HCT116 (cell line): ENCODE results near the gene TRIM26. TPM values are rescaled to one million over a fixed set of nuclear protein-coding genes. Genes with fewer than 3 reads are reported as not detected.

Experiments used
- ATAC-seq: fragments of 200-7000 bp; cut with Tn5 transposase; 2 replicates; pipeline ENCODE4 v1.9.1; 2020; ENCODE audit warnings: mild to moderate bottlenecking, moderate library complexity
- BruUV-seq: library from RNA; stranded (reverse); fragments of 400-500 nt; replicated peaks from 2 replicates; lab custom pipeline; 2021; lab: Mats Ljungman, UMichigan
- CTCF ChIA-PET: fragments of 300-600 bp; sonication (Branson Sonifier 250); formaldehyde crosslinking; loops from one replicate; lab custom pipeline; 2021; ENCODE audit warnings: antibody characterized with exemption; lab: Charles Lee
- POLR2A ChIA-PET: fragments of 300-600, 350-600 bp; sonication (Branson Sonifier 250); formaldehyde crosslinking; loops from one replicate; lab custom pipeline; 2021; ENCODE audit warnings: antibody characterized with exemption; lab: Charles Lee
- RAD21 ChIA-PET, 2 experiments: fragments of 300-600 bp; sonication (Branson Sonifier 250); formaldehyde crosslinking; loops; one replicate each; lab custom pipeline; 2023; ENCODE audit warnings: low total read pairs in 2 of 2; ENCODE audit not compliant: uncharacterized antibody in 2 of 2, unreplicated experiment in 2 of 2, low non-redundant PET in 1 of 2; lab: Charles Lee
- DNase-seq: peaks from one replicate; pipeline ENCODE4 v3.0.0-alpha.2; 2010; ENCODE audit warnings: low read depth, low spot score
- H2AFZ ChIP-seq: fragments of 200-600 bp; shearing (Covaris generic), sonication (generic); 2 replicates; pipeline ENCODE4 v1.6.1; 2017; ENCODE audit warnings: low read depth, mixed run types, mixed read lengths, antibody characterized with exemption, low read length; ENCODE audit not compliant: poor library complexity, severe bottlenecking
- H3K27ac ChIP-seq: 2 replicates; pipeline ENCODE4 v1.5.1; 2012; ENCODE audit warnings: low read depth, low read length
- H3K27me3 ChIP-seq: fragments of 200-600 bp; sonication (generic); 2 replicates; pipeline ENCODE4 v1.6.1; 2016; ENCODE audit warnings: mixed run types, low read length, mixed read lengths; ENCODE audit not compliant: insufficient read depth
- H3K36me3 ChIP-seq, 2 experiments: fragments of 200-500 bp in 1 of 2; fragments of 200-600 bp in 1 of 2; sonication (Bioruptor generic) in 1 of 2; sonication (generic) in 1 of 2; 2 replicates each; pipeline versions ENCODE4 v1.5.1 to v1.6.1; 2014 to 2016; ENCODE audit warnings: low read length in 2 of 2, inconsistent platforms in 1 of 2, mixed read lengths in 1 of 2, mixed run types in 1 of 2; ENCODE audit not compliant: insufficient read depth in 2 of 2, control insufficient read depth in 1 of 2
- H3K4me1 ChIP-seq, 2 experiments: fragments of 200-600 bp in 1 of 2; sonication (generic) in 1 of 2; 2 replicates each; pipeline versions ENCODE4 v1.5.1 to v1.6.1; 2012 to 2017; ENCODE audit warnings: low read length in 2 of 2, inconsistent platforms in 1 of 2, mild to moderate bottlenecking in 1 of 2, mixed read lengths in 1 of 2, mixed run types in 1 of 2, moderate library complexity in 1 of 2; ENCODE audit not compliant: insufficient read depth in 2 of 2, control insufficient read depth in 1 of 2
- H3K4me2 ChIP-seq: fragments of 200-600 bp; sonication (generic); 2 replicates; pipeline ENCODE4 v1.6.1; 2017; ENCODE audit warnings: mixed run types, low read length, mixed read lengths
- H3K4me3 ChIP-seq, 2 experiments: fragments of 200-600 bp in 1 of 2; sonication (generic) in 1 of 2; replicated peaks in 1 of 2; 2 replicates each; pipeline ENCODE4 v1.5.1; 2011 to 2016; ENCODE audit warnings: low read length in 2 of 2, control low read depth in 1 of 2, low read depth in 1 of 2, mild to moderate bottlenecking in 1 of 2, mixed read lengths in 1 of 2, mixed run types in 1 of 2
- H3K79me2 ChIP-seq: fragments of 200-600 bp; sonication (generic); 2 replicates; pipeline ENCODE4 v1.6.1; 2017; ENCODE audit warnings: mild to moderate bottlenecking, mixed run types, low read length, moderate library complexity, mixed read lengths; ENCODE audit not compliant: insufficient read depth
- H3K9ac ChIP-seq: fragments of 200-600 bp; sonication (generic); 2 replicates; pipeline ENCODE4 v1.6.1; 2016; ENCODE audit warnings: low read length, mixed read lengths
- H3K9me2 ChIP-seq: fragments of 200-600 bp; sonication (generic), shearing (Covaris generic); 2 replicates; pipeline ENCODE4 v1.6.1; 2017; ENCODE audit warnings: mixed run types, mild to moderate bottlenecking, moderate library complexity; ENCODE audit not compliant: insufficient read depth
- H3K9me3 ChIP-seq, 2 experiments: fragments of 200-500 bp in 1 of 2; fragments of 200-600 bp in 1 of 2; sonication (Bioruptor generic) in 1 of 2; sonication (generic) in 1 of 2; 2 replicates each; pipeline ENCODE4 v1.6.1; 2014 to 2017; ENCODE audit warnings: low read length in 2 of 2, mixed read lengths in 2 of 2, inconsistent platforms in 1 of 2, low read depth in 1 of 2, mild to moderate bottlenecking in 1 of 2, mixed run types in 1 of 2, moderate library complexity in 1 of 2; ENCODE audit not compliant: control insufficient read depth in 1 of 2, insufficient read depth in 1 of 2
- H4K20me1 ChIP-seq: fragments of 200-600 bp; sonication (generic), shearing (Covaris generic); 2 replicates; pipeline ENCODE4 v1.6.1; 2017; ENCODE audit warnings: mixed run types, mild to moderate bottlenecking, moderate library complexity; ENCODE audit not compliant: insufficient read depth
- ATF3 ChIP-seq: IDR thresholded peaks from 2 replicates; pipeline ENCODE4 v1.6.1; 2012
- CEBPB ChIP-seq: IDR thresholded peaks from 2 replicates; pipeline ENCODE4 v1.6.1; 2012; ENCODE audit warnings: low read depth
- EGR1 ChIP-seq: IDR thresholded peaks from 2 replicates; pipeline ENCODE4 v1.6.1; 2012; ENCODE audit warnings: low read depth
- POLR2AphosphoS5 ChIP-seq: IDR thresholded peaks from 2 replicates; pipeline ENCODE4 v1.6.1; 2011; ENCODE audit warnings: mild to moderate bottlenecking, low read depth, low read length, moderate library complexity
- RAD21 ChIP-seq: IDR thresholded peaks from 2 replicates; pipeline ENCODE4 v1.6.1; 2012; ENCODE audit warnings: low read depth, mild to moderate bottlenecking
- SIN3A ChIP-seq: IDR thresholded peaks from 2 replicates; pipeline ENCODE4 v1.6.1; 2012; ENCODE audit warnings: low read depth
- SRF ChIP-seq: IDR thresholded peaks from 2 replicates; pipeline ENCODE4 v1.6.1; 2012; ENCODE audit warnings: low read depth
- TCF7L2 ChIP-seq: IDR thresholded peaks from 2 replicates; pipeline ENCODE4 v1.7.0; 2011; ENCODE audit warnings: borderline replicate concordance, inconsistent platforms; ENCODE audit not compliant: insufficient read depth, insufficient read length; ENCODE audit errors: extremely low read depth
- YY1 ChIP-seq: IDR thresholded peaks from 2 replicates; pipeline ENCODE4 v1.6.1; 2011; ENCODE audit warnings: low read length, low read depth, moderate library complexity, mild to moderate bottlenecking; ENCODE audit not compliant: insufficient replicate concordance; ENCODE audit errors: extremely low read depth
- ZBTB33 ChIP-seq: IDR thresholded peaks from 2 replicates; pipeline ENCODE4 v1.6.1; 2011; ENCODE audit warnings: mild to moderate bottlenecking, low read length, moderate library complexity; ENCODE audit not compliant: insufficient replicate concordance; ENCODE audit errors: extremely low read depth
- ZFX ChIP-seq: fragments of 450-650 bp; IDR thresholded peaks from 2 replicates; pipeline ENCODE4 v1.6.1; 2017
- intact Hi-C: fragments of 100-400 bp; cut with micrococcal nuclease; formaldehyde crosslinking; loops from 2 replicates; pipeline ENCODE4 v1.10.0; 2022
- total RNA-seq: library from RNA; stranded (reverse); gene quantifications from one replicate; pipeline ENCODE4 v1.2.1, GENCODE V29; 2021; ENCODE audit not compliant: unreplicated experiment
- TF ChIP-seq, protein P1 (sequence below), 3 experiments: fragments of 200-600 bp in 1 of 3; sonication (generic) in 1 of 3; IDR thresholded peaks in 2 of 3; conservative IDR thresholded peaks in 1 of 3; 2 replicates each; pipeline ENCODE4 v1.5.1; 2012 to 2017; ENCODE audit warnings: low read depth in 2 of 3, low read length in 2 of 3, antibody characterized with exemption in 1 of 3, borderline replicate concordance in 1 of 3, control low read depth in 1 of 3, mild to moderate bottlenecking in 1 of 3, mixed read lengths in 1 of 3, mixed run types in 1 of 3, moderate library complexity in 1 of 3; ENCODE audit not compliant: insufficient read depth in 1 of 3
- TF ChIP-seq, protein P2 (sequence below): IDR thresholded peaks from 2 replicates; pipeline ENCODE4 v1.6.1; 2012

The TRIM26 gene
- total RNA-seq, 1 experiment from 2014 or later, result 32.2 TPM

DNA sequence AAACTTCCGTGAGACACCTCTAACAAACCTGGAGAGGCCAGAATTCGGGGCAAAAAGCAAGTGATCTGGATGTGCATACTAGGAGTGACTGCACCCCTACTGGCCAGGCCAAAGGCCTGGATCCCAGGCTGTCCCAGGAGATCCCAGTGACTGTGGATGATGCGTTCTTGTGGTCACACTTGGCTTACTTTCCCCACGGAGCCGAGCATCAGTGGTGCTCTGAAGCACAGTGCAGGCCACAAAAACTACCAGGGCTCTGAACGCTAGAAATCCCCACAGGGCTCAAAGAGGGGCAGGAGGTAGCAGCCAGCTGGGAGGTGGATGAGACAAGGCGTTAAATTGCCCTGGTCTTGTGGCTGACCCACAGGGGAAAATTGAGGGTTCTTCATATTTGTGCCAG, 7.1 kb downstream of the TRIM26 start:
- intact Hi-C loops, result no loop called here
- Histone ChIP-seq H3K36me3 (no peaks in the 10 kb centered on the region; a peak in 1 of 4 replicates), H3K27ac (no peak overlapping the region), H3K9me2 (no peaks in the 10 kb centered on the region), H3K4me1 (peaks cover 0 to 5% of the 10 kb centered on the region in 2 experiments; a peak in 2 of 4 replicates), H2AFZ (no peak overlapping the region), H3K9me3 (no peaks in the 10 kb centered on the region), H3K79me2 (peaks cover 95% of the 10 kb centered on the region), H3K9ac (no peak overlapping the region), H3K4me3 (no peak overlapping the region)
- RAD21 ChIA-PET, result no interaction called here
- CTCF ChIA-PET, result interaction anchor here (1.0 to 1.3 kb wide), 2 partner anchors 12 to 13 kb away, joined by 3 to 4 read pairs; no protein-coding TSS in a partner anchor
- POLR2A ChIA-PET, result no interaction called here
- no peak for TF ChIP-seq SRF
- no peak for TF ChIP-seq EGR1
- TF ChIP-seq, protein P1, sequence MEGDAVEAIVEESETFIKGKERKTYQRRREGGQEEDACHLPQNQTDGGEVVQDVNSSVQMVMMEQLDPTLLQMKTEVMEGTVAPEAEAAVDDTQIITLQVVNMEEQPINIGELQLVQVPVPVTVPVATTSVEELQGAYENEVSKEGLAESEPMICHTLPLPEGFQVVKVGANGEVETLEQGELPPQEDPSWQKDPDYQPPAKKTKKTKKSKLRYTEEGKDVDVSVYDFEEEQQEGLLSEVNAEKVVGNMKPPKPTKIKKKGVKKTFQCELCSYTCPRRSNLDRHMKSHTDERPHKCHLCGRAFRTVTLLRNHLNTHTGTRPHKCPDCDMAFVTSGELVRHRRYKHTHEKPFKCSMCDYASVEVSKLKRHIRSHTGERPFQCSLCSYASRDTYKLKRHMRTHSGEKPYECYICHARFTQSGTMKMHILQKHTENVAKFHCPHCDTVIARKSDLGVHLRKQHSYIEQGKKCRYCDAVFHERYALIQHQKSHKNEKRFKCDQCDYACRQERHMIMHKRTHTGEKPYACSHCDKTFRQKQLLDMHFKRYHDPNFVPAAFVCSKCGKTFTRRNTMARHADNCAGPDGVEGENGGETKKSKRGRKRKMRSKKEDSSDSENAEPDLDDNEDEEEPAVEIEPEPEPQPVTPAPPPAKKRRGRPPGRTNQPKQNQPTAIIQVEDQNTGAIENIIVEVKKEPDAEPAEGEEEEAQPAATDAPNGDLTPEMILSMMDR (IDR thresholded peaks at IDR 0.05 in 2 of 3, conservative IDR thresholded peaks at IDR 0.05 in 1 of 3; ENCODE audit: borderline replicate concordance in 1 of 3, insufficient read depth in 1 of 3, low read depth in 2 of 3, low read length in 2 of 3), result no peak
- TF ChIP-seq POLR2AphosphoS5, result no peak
- TF ChIP-seq SIN3A, result no peak
- TF ChIP-seq, protein P2, sequence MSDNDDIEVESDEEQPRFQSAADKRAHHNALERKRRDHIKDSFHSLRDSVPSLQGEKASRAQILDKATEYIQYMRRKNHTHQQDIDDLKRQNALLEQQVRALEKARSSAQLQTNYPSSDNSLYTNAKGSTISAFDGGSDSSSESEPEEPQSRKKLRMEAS, result no peak
- TF ChIP-seq RAD21, result no peak
- TF ChIP-seq YY1, result no peak
- TF ChIP-seq TCF7L2, result no peak
- TF ChIP-seq CEBPB, result no peak
- no peak for TF ChIP-seq ATF3
- no peak for TF ChIP-seq ZFX
- TF ChIP-seq ZBTB33, result no peak
- TF ChIP-seq, all 23 proteins: peak for 0
- DNase-seq (no peak), ATAC-seq (no peak)
- Histone ChIP-seq H4K20me1 (no peaks in the 10 kb centered on the region), H3K27me3 (no peaks in the 10 kb centered on the region), H3K4me2 (no peak overlapping the region)
- BruUV-seq, result no TSS peak
